Parathyroid adenoma (tissue), 2 donors: ENCODE results near the gene DNAJB1.

Experiments used
- H2AFZ ChIP-seq: fragments of 300-600 bp; sonication (generic); one replicate; pipeline ENCODE4 v1.7.0; 2017; ENCODE audit warnings: antibody characterized with exemption, mild to moderate bottlenecking
- H3K27ac ChIP-seq: fragments of 300-600 bp; sonication (generic); one replicate; pipeline ENCODE4 v1.7.0; 2017
- H3K27me3 ChIP-seq: fragments of 300-600 bp; sonication (generic); one replicate; pipeline ENCODE4 v1.7.0; 2017; ENCODE audit warnings: low read length; ENCODE audit not compliant: control insufficient read depth, insufficient read depth
- H3K36me3 ChIP-seq: fragments of 300-600 bp; sonication (generic); one replicate; pipeline ENCODE4 v1.7.0; 2017; ENCODE audit warnings: low read length; ENCODE audit not compliant: control insufficient read depth, insufficient read depth
- H3K4me1 ChIP-seq: fragments of 300-600 bp; sonication (generic); one replicate; pipeline ENCODE4 v1.7.0; 2017; ENCODE audit warnings: control low read depth
- H3K4me2 ChIP-seq: fragments of 300-600 bp; sonication (generic); one replicate; pipeline ENCODE4 v1.7.0; 2017; ENCODE audit warnings: low read length
- H3K4me3 ChIP-seq: fragments of 300-600 bp; sonication (generic); one replicate; pipeline ENCODE4 v1.7.0; 2017; ENCODE audit warnings: low read depth, low read length
- H3K79me2 ChIP-seq: fragments of 300-600 bp; sonication (generic); one replicate; pipeline ENCODE4 v1.7.0; 2017; ENCODE audit warnings: control low read depth
- H3K9ac ChIP-seq: fragments of 300-600 bp; sonication (generic); one replicate; pipeline ENCODE4 v1.7.0; 2017; ENCODE audit warnings: mild to moderate bottlenecking
- H3K9me3 ChIP-seq: fragments of 300-600 bp; sonication (generic); one replicate; pipeline ENCODE4 v1.7.0; 2017; ENCODE audit warnings: low read length; ENCODE audit not compliant: control insufficient read depth
- CTCF ChIP-seq: fragments of 300-600 bp; sonication (generic); IDR thresholded peaks from one replicate; pipeline ENCODE4 v1.7.0; 2017; ENCODE audit warnings: antibody characterized with exemption, mild to moderate bottlenecking
- donor health status: primary hyperparathyroidism.

Gene DNAJB1

GRCh38 chr19:14526423-14526822 is 8.2 kb upstream of the DNAJB1 start:
- H3K79me2 ChIP-seq = peaks cover 7% of the 10 kb centered on the region
- peaks cover 2% of the 10 kb centered on the region for H3K4me1 ChIP-seq
- no peak overlapping the region for H3K4me3 ChIP-seq
- no peak overlapping the region for H3K9ac ChIP-seq
- TF ChIP-seq CTCF = no peak
- H3K4me2 ChIP-seq = no peak overlapping the region
- peak overlapping the region; percentile 16 for H2AFZ ChIP-seq
- no peak overlapping the region for H3K27ac ChIP-seq
- H3K36me3 ChIP-seq = no peaks in the 10 kb centered on the region
- no peaks in the 10 kb centered on the region for H3K9me3 ChIP-seq
- H3K27me3 ChIP-seq = no peaks in the 10 kb centered on the region

- peak overlapping the region; percentile 16 for H2AFZ ChIP-seq
- no peak overlapping the region for H3K4me2 ChIP-seq
Measured at GRCh38 chr19:14525729-14526128, 7.5 kb upstream of the DNAJB1 start.

DNA sequence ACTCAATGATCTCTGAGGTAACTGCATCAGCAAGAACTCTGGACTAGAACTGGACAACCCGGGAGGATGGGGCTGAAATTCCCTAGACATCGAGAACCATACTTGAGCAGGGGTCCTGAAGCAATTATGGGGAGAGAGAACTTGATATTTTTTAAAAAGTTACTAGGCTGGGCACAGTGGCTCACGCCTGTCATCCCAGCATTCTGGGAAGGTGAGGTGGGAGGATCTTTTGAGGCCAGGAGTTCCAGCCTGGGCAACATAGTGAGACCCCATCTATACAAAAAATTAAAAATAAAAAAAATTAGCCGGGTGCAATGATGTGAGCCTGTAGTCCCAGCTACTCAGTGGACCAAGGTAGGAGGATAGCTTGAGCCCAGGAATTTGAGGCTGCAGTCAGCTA is 2.3 kb upstream of the DNAJB1 start:
- Histone ChIP-seq H3K27me3 (no peaks in the 10 kb centered on the region), H3K9ac (no peak overlapping the region), H2AFZ (no peak overlapping the region), H3K4me1 (peaks cover 11% of the 10 kb centered on the region), H3K4me3 (no peak overlapping the region), H3K79me2 (peaks cover 12% of the 10 kb centered on the region), H3K4me2 (no peak overlapping the region), H3K36me3 (no peaks in the 10 kb centered on the region), H3K9me3 (no peaks in the 10 kb centered on the region), H3K27ac (no peak overlapping the region)
- no peak for TF ChIP-seq CTCF

More at GRCh38 chr19:14525729-14526128, 7.5 kb upstream of the DNAJB1 start:
- H3K4me3 ChIP-seq = no peak overlapping the region
- TF ChIP-seq CTCF = no peak
- no peak overlapping the region for H3K27ac ChIP-seq
- H3K27me3 ChIP-seq = no peaks in the 10 kb centered on the region
- no peaks in the 10 kb centered on the region for H3K36me3 ChIP-seq
- no peaks in the 10 kb centered on the region for H3K4me1 ChIP-seq
- H3K9ac ChIP-seq = no peak overlapping the region
- no peaks in the 10 kb centered on the region for H3K9me3 ChIP-seq
- peaks cover under 1% of the 10 kb centered on the region for H3K79me2 ChIP-seq

DNA sequence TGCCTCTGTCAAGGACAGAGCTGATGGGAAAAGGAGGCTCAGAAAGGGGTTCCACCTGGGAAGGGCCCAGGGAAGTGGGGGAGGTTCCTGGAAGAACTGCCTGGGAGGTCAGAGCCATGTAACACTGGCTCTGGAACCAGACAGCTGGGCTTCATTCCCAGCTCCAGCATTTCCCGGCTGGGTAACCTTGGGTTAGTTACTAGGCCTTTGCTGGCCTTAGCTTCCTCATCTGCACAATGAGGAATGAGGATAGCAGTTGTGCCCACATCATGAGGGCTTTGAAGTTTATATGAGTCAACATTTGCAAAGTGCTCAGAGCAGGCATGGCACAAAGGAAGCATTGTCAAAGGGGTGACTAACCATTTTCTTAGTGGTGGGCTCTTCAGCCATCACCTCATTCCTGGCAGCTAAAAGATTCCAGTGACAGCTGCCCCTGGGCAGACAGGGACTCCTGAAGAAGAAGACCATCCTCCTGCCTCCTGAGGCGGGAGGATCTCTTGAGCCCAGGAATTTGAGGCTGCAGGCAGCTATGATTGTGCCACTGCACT is 1.7 kb upstream of the DNAJB1 start:
- no peaks in the 10 kb centered on the region for H3K36me3 ChIP-seq
- no peak overlapping the region for H3K9ac ChIP-seq
- H3K4me1 ChIP-seq = peaks cover 17% of the 10 kb centered on the region
- peak overlapping the region; percentile 89 for H3K27ac ChIP-seq
- peaks cover 14% of the 10 kb centered on the region for H3K79me2 ChIP-seq
- no peak for TF ChIP-seq CTCF
- no peak overlapping the region for H2AFZ ChIP-seq
- no peaks in the 10 kb centered on the region for H3K27me3 ChIP-seq
- no peak overlapping the region for H3K4me2 ChIP-seq
- no peak overlapping the region for H3K4me3 ChIP-seq
- H3K9me3 ChIP-seq = no peaks in the 10 kb centered on the region

DNA sequence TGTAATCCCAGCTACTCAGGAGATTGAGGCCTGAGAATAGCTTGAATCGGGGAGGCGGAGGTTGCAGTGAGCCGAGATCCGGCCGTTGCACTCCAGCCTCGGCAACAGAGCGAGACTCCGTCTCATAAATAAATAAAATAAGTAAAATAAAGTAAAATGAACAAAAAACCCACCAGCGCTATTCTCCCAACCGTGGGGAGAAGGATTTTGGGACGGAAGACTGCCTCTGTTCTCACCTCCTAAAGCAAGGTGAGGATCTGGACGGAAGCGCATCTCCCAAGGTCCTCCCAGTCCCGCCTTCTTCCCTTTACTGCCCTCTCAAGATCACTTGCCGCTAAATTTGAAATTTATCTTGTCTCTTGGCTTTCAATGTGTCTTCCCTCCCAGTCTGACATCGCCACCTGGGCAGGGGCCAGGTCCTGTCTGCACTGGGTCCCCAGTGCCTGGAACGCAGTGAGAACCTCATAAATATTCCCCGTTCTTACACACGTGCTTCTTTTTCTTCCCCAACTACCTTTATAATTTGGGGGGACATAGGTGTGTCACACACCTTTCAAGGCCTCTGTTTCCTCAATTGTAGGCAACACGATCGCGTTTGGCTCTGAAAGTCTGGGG is 1.2 kb upstream of the DNAJB1 start:
- Histone ChIP-seq H3K4me2 (no peak overlapping the region), H3K9ac (no peak overlapping the region), H2AFZ (no peak overlapping the region), H3K27ac (peak overlapping the region; percentile 89), H3K79me2 (peaks cover 14% of the 10 kb centered on the region), H3K36me3 (no peaks in the 10 kb centered on the region), H3K9me3 (no peaks in the 10 kb centered on the region), H3K4me3 (no peak overlapping the region), H3K4me1 (peaks cover 18% of the 10 kb centered on the region), H3K27me3 (no peaks in the 10 kb centered on the region)
- no peak for TF ChIP-seq CTCF
